K562 (cell line): ENCODE results near the gene PNPLA7. TPM values are rescaled to one million over a fixed set of nuclear protein-coding genes. Genes with fewer than 3 reads are reported as not detected.

Source experiments
- ATF7 ChIP-seq: fragments of 450-650 bp; IDR thresholded peaks from 2 replicates; pipeline ENCODE4 v1.7.1; 2014; ENCODE audit warnings: mild to moderate bottlenecking, moderate library complexity
- BRF1 ChIP-seq: IDR thresholded peaks from 3 replicates; pipeline ENCODE4 v1.6.1; 2011; ENCODE audit warnings: borderline replicate concordance, mild to moderate bottlenecking; ENCODE audit not compliant: insufficient read length; ENCODE audit errors: extremely low read depth
- HMGN3 ChIP-seq: IDR thresholded peaks from 2 replicates; pipeline ENCODE4 v1.6.1; 2011; ENCODE audit warnings: borderline replicate concordance, low read depth, mild to moderate bottlenecking, mixed read lengths, low read length; ENCODE audit not compliant: insufficient read length; ENCODE audit errors: extremely low read depth
- ILF3 ChIP-seq: fragments of 450-650 bp; IDR thresholded peaks from 2 replicates; pipeline ENCODE4 v1.6.1; 2018; ENCODE audit warnings: antibody characterized with exemption, mild to moderate bottlenecking, moderate library complexity, borderline replicate concordance
- JUNB ChIP-seq: fragments of 450-650 bp; formaldehyde crosslinking; conservative IDR thresholded peaks from 2 replicates; pipeline ENCODE4 v1.4.0; 2020; ENCODE audit warnings: mild to moderate bottlenecking
- POLR2G ChIP-seq: fragments of 200-400 bp; formaldehyde crosslinking; IDR thresholded peaks from 2 replicates; pipeline ENCODE4 v1.6.1; 2017; ENCODE audit warnings: low read depth, mild to moderate bottlenecking, antibody characterized with exemption, low read length, moderate library complexity
- RUNX1 ChIP-seq: sonication (generic); IDR thresholded peaks from 2 replicates; pipeline ENCODE4 v1.6.1; 2016; ENCODE audit warnings: antibody characterized with exemption, low read depth
- ZNF311 ChIP-seq: fragments of 250-450 bp; sonication (Bioruptor Pico); IDR thresholded peaks from 2 replicates; pipeline ENCODE4 v1.4.0; 2020; ENCODE audit warnings: mild to moderate bottlenecking, moderate library complexity
- ZNF77 ChIP-seq: fragments of 250-450 bp; sonication (Bioruptor Pico); IDR thresholded peaks from 2 replicates; pipeline ENCODE4 v1.5.0; 2020
- polyA plus RNA-seq, 8 experiments: library from polyadenylated mRNA; depleted of rRNA in 4 of 8; stranded (reverse) in 5 of 8; unstranded in 3 of 8; fragments of >200 nt; fragmentation: Nextera tagmentation in 2 of 8; fragmentation: Illumina TruSeq in 1 of 8; extraction: Ambion mirVana in 2 of 8; extraction: Trizol in 1 of 8; gene quantifications; 2 replicates each; pipeline versions ENCODE4 v1.2.1 to v1.2.3, GENCODE V29; 2011 to 2014; ENCODE audit warnings: inconsistent platforms in 1 of 8, missing spikeins in 1 of 8
- total RNA-seq, 7 experiments: library from RNA; depleted of rRNA in 6 of 7; stranded (reverse); fragments of >200 nt in 6 of 7; fragmentation: Illumina TruSeq in 2 of 7; extraction: Trizol in 2 of 7; gene quantifications; 2 replicates each; pipeline versions ENCODE4 v1.2.1 to v1.2.3, GENCODE V29; 2011 to 2021; ENCODE audit warnings: low replicate concordance in 1 of 7
- TF ChIP-seq, protein P1 (sequence below), 2 experiments: fragments of 450-650 bp; formaldehyde crosslinking in 1 of 2; IDR thresholded peaks; 2 replicates each; pipeline versions ENCODE4 v1.4.0 to v1.6.1; 2014 to 2020; ENCODE audit warnings: mild to moderate bottlenecking in 2 of 2, borderline replicate concordance in 1 of 2, low read depth in 1 of 2
- TF ChIP-seq, protein P2 (sequence below): fragments of 450-650 bp; formaldehyde crosslinking; IDR thresholded peaks from 2 replicates; pipeline ENCODE4 v1.4.0; 2020; ENCODE audit warnings: mild to moderate bottlenecking, moderate library complexity
- TF ChIP-seq, protein P3 (sequence below): fragments of 450-650 bp; IDR thresholded peaks from one replicate; pipeline ENCODE4 v1.6.1; 2018; ENCODE audit warnings: mild to moderate bottlenecking, moderate library complexity; ENCODE audit not compliant: partially characterized antibody

Gene PNPLA7
- total and polyA plus RNA-seq, 9 of the 15 experiments (the other 6 are each of a cell fraction or from before 2014, with no cell fraction given) = 0.01 to 0.85 (median 0.19) TPM; not detected in 1

DNA sequence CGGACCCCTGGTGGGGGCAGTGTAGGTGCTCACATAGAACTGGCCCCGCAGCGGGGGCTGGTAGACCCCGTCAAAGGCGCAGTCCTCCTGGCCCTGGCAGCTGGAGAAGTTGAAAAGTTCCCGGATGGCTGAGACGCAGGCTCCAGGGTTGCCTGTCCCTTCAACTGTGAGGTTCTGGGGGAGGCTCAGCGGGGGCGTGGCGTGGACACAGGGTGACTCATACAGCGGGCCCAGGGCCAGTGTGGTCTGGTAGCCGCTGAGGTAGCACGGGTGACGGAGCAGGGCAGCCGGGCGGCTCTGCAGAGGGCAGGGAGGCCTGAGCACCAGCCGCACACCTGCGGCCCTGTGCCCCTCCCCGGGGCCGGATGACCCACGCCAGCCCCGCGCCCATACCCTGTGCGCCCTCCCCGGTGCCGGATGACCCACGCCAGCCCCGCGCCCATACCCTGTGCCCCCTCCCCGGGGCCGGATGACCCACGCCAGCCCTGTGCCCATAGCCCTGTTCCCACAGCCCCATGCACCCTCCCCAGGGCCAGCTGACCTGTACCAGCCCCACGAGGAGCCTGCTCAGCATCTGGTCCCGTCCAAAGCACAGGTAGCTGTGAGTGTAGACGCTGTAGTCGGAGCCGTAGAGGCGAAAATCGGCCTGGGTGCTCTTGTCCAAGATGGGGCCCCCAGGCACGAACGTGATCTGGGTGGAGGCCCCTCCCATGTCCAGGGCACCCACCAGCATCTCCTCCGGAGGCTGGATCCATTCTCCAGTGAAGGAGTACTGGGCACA, 114.0 kb downstream of the PNPLA7 start (continued):
- TF ChIP-seq, protein P1, sequence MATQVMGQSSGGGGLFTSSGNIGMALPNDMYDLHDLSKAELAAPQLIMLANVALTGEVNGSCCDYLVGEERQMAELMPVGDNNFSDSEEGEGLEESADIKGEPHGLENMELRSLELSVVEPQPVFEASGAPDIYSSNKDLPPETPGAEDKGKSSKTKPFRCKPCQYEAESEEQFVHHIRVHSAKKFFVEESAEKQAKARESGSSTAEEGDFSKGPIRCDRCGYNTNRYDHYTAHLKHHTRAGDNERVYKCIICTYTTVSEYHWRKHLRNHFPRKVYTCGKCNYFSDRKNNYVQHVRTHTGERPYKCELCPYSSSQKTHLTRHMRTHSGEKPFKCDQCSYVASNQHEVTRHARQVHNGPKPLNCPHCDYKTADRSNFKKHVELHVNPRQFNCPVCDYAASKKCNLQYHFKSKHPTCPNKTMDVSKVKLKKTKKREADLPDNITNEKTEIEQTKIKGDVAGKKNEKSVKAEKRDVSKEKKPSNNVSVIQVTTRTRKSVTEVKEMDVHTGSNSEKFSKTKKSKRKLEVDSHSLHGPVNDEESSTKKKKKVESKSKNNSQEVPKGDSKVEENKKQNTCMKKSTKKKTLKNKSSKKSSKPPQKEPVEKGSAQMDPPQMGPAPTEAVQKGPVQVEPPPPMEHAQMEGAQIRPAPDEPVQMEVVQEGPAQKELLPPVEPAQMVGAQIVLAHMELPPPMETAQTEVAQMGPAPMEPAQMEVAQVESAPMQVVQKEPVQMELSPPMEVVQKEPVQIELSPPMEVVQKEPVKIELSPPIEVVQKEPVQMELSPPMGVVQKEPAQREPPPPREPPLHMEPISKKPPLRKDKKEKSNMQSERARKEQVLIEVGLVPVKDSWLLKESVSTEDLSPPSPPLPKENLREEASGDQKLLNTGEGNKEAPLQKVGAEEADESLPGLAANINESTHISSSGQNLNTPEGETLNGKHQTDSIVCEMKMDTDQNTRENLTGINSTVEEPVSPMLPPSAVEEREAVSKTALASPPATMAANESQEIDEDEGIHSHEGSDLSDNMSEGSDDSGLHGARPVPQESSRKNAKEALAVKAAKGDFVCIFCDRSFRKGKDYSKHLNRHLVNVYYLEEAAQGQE (IDR thresholded peaks at IDR 0.05; ENCODE audit: borderline replicate concordance) = peak; percentile 30; the same call in 1 of the 2 replicates
- TF ChIP-seq, protein P1 (CRISPR knock-in tag; IDR thresholded peaks at IDR 0.05; ENCODE audit: low read depth) = no peak
- TF ChIP-seq RUNX1 = no peak
- peak; percentile 79 for TF ChIP-seq HMGN3
- no peak for TF ChIP-seq ZNF311 (CRISPR knock-in tag)
- TF ChIP-seq JUNB (CRISPR knock-in tag) = peak; percentile 76
- TF ChIP-seq ATF7 = peak; percentile 68; the same call in 1 of the 2 replicates
- TF ChIP-seq, protein P2, sequence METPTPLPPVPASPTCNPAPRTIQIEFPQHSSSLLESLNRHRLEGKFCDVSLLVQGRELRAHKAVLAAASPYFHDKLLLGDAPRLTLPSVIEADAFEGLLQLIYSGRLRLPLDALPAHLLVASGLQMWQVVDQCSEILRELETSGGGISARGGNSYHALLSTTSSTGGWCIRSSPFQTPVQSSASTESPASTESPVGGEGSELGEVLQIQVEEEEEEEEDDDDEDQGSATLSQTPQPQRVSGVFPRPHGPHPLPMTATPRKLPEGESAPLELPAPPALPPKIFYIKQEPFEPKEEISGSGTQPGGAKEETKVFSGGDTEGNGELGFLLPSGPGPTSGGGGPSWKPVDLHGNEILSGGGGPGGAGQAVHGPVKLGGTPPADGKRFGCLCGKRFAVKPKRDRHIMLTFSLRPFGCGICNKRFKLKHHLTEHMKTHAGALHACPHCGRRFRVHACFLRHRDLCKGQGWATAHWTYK (CRISPR knock-in tag) = no peak
- TF ChIP-seq ZNF77 (CRISPR knock-in tag) = no peak
- no peak for TF ChIP-seq ILF3
- TF ChIP-seq POLR2G = peak; percentile 68
- TF ChIP-seq, protein P3, sequence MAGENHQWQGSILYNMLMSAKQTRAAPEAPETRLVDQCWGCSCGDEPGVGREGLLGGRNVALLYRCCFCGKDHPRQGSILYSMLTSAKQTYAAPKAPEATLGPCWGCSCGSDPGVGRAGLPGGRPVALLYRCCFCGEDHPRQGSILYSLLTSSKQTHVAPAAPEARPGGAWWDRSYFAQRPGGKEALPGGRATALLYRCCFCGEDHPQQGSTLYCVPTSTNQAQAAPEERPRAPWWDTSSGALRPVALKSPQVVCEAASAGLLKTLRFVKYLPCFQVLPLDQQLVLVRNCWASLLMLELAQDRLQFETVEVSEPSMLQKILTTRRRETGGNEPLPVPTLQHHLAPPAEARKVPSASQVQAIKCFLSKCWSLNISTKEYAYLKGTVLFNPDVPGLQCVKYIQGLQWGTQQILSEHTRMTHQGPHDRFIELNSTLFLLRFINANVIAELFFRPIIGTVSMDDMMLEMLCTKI = no peak
- TF ChIP-seq BRF1 = no peak
